BJ (cell line): ENCODE data around the gene NID1. TPM values are rescaled to one million over a fixed set of nuclear protein-coding genes. Genes with fewer than 3 reads are reported as not detected.

Experiments used
- CTCF ChIA-PET: fragments of 350-600 bp; formaldehyde crosslinking; extraction: SDS; loops from one replicate; lab custom pipeline; 2021; ENCODE audit warnings: antibody characterized with exemption, inconsistent platforms; lab: Yijun Ruan, JAX
- POLR2A ChIA-PET: fragments of 300-600 bp; sonication (Branson Sonifier 250); formaldehyde crosslinking; extraction: SDS; loops from one replicate; lab custom pipeline; 2021; ENCODE audit warnings: antibody characterized with exemption; lab: Charles Lee
- DNase-seq: peaks from one replicate; pipeline ENCODE4 v3.0.0-alpha.2; 2011; ENCODE audit warnings: low read depth
- H3K27me3 ChIP-seq: 2 replicates; pipeline ENCODE4 v1.6.0; 2011; ENCODE audit warnings: low read length; ENCODE audit not compliant: control insufficient read depth, insufficient read depth
- H3K36me3 ChIP-seq: 2 replicates; pipeline ENCODE4 v1.5.1; 2011; ENCODE audit warnings: low read length; ENCODE audit not compliant: control insufficient read depth, insufficient read depth
- H3K4me3 ChIP-seq: 2 replicates; pipeline ENCODE4 v1.5.1; 2011; ENCODE audit warnings: low read depth, mild to moderate bottlenecking, control low read depth, low read length
- CTCF ChIP-seq: IDR thresholded peaks from 2 replicates; pipeline ENCODE4 v1.5.1; 2011; ENCODE audit warnings: low read depth, mild to moderate bottlenecking, control low read depth, inconsistent platforms, low read length, moderate library complexity; ENCODE audit not compliant: insufficient read depth
- polyA plus RNA-seq: library from polyadenylated mRNA; depleted of rRNA; stranded (reverse); fragments of >200 nt; gene quantifications from 2 replicates; pipeline ENCODE4 v1.2.3, GENCODE V29; 2011

NID1 gene
- polyA plus RNA-seq, 1 experiment = 182 TPM

- CTCF ChIA-PET = interaction anchor here (1.5 kb wide), 1 partner anchor 16 kb away, joined by 3 read pairs; no protein-coding TSS in a partner anchor
- no peak for DNase-seq
These were observed 19.5 kb upstream of the NID1 start for GRCh38 chr1:236084386-236084730.

GRCh38 chr1:236083650-236084385, 18.9 kb upstream of the NID1 start:
- no peaks in the 10 kb centered on the region for H3K27me3 ChIP-seq
- CTCF ChIA-PET = no interaction called here

More at GRCh38 chr1:236084386-236084730, 19.5 kb upstream of the NID1 start:
- Histone ChIP-seq H3K27me3 (no peaks in the 10 kb centered on the region), H3K36me3 (no peaks in the 10 kb centered on the region), H3K4me3 (no peak overlapping the region)
- no peak for TF ChIP-seq CTCF
- POLR2A ChIA-PET = no interaction called here

GRCh38 chr1:236082526-236082925, 17.6 kb upstream of the NID1 start:
- POLR2A ChIA-PET = no interaction called here
- no peak for DNase-seq
- TF ChIP-seq CTCF = no peak
- Histone ChIP-seq H3K27me3 (no peaks in the 10 kb centered on the region), H3K36me3 (no peaks in the 10 kb centered on the region), H3K4me3 (no peak overlapping the region)
- CTCF ChIA-PET = interaction anchor here (0.6 kb wide), 1 partner anchor 57 kb away, joined by 3 read pairs; no protein-coding TSS in a partner anchor

More at GRCh38 chr1:236083650-236084385, 18.9 kb upstream of the NID1 start:
- TF ChIP-seq CTCF = no peak
- Histone ChIP-seq H3K36me3 (no peaks in the 10 kb centered on the region), H3K4me3 (no peak overlapping the region)
- DNase-seq = no peak
- POLR2A ChIA-PET = no interaction called here

- TF ChIP-seq CTCF = no peak
- DNase-seq = no peak
- CTCF ChIA-PET = no interaction called here
- Histone ChIP-seq H3K27me3 (no peaks in the 10 kb centered on the region), H3K36me3 (no peaks in the 10 kb centered on the region), H3K4me3 (no peak overlapping the region)
- POLR2A ChIA-PET = no interaction called here
These were observed 16.8 kb upstream of the NID1 start for GRCh38 chr1:236081546-236082227.

GRCh38 chr1:236079703-236080102, 14.8 kb upstream of the NID1 start:
- H3K4me3 ChIP-seq = no peak overlapping the region
- CTCF ChIA-PET = no interaction called here

More at GRCh38 chr1:236079703-236080102, 14.8 kb upstream of the NID1 start:
- POLR2A ChIA-PET = no interaction called here
- TF ChIP-seq CTCF = no peak
- H3K36me3 ChIP-seq = no peaks in the 10 kb centered on the region
- no peak for DNase-seq
- H3K27me3 ChIP-seq = no peaks in the 10 kb centered on the region
